ENCODE data around the gene OR4Q3. TPM values are rescaled to one million over a fixed set of nuclear protein-coding genes. Genes with fewer than 3 reads are reported as not detected.
"Not testable (repeated sequence)": the region's sequence is repeated elsewhere in the genome, so short reads cannot be mapped to it uniquely, and the experiment has no call there.

The OR4Q3 gene
- total RNA-seq, 4 donors from 2014 or later: not detected

DNA sequence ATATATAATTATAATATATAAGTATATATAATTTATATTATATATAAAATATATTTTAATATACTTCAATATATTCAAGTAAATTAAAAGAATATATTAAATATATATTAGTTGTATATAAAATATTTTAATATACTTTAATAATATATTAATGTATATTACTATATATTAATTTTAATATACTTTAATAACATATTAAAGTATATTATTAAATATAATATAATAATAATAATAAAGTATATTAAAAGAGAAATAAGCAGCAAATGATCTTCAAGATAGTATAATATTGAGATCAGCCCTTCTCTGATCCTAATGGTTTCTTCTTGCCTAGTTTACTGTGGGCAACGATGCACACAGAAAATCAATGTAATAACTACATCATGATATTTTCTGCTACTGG is 32.2 kb downstream of the OR4Q3 start:
- WGBS, 2 donors: 37 to 50% methylated on average over 1 of the region's 1 CpG
- intact Hi-C loops (cut with DNase I): no loop called here
- Histone ChIP-seq H3K36me3 (no peaks in the 10 kb centered on the region), H3K27ac (no peak overlapping the region), H3K4me1 (no peaks in the 10 kb centered on the region), H3K9me3 (peaks cover 0 to 22% (median 7%) of the 10 kb centered on the region in 3 donors), H3K4me3 (no peak overlapping the region), H3K27me3 (no peaks in the 10 kb centered on the region)
- DNase-seq: no peak
- TF ChIP-seq POLR2A (IDR thresholded peaks at IDR 0.05): no peak
- TF ChIP-seq, protein P1, sequence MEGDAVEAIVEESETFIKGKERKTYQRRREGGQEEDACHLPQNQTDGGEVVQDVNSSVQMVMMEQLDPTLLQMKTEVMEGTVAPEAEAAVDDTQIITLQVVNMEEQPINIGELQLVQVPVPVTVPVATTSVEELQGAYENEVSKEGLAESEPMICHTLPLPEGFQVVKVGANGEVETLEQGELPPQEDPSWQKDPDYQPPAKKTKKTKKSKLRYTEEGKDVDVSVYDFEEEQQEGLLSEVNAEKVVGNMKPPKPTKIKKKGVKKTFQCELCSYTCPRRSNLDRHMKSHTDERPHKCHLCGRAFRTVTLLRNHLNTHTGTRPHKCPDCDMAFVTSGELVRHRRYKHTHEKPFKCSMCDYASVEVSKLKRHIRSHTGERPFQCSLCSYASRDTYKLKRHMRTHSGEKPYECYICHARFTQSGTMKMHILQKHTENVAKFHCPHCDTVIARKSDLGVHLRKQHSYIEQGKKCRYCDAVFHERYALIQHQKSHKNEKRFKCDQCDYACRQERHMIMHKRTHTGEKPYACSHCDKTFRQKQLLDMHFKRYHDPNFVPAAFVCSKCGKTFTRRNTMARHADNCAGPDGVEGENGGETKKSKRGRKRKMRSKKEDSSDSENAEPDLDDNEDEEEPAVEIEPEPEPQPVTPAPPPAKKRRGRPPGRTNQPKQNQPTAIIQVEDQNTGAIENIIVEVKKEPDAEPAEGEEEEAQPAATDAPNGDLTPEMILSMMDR (IDR thresholded peaks at IDR 0.05): no peak

DNA sequence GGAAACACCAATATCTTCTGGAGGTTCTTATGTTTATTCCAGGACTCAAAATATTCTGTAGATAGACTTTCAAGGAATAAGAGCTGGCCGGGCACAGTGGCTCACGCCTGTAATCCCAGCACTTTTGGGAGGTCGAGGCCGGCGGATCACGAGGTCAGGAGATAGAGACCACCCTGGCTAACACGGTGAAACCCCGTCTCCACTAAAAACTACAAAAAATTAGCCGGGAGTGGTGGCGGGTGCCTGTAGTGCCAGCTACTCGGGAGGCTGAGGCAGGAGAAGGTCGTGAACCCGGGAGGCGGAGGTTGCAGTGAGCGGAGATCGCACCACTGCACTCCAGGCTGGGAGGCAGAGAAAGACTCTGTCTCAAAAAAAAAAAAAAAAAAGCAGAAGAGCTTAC is 42.5 kb downstream of the OR4Q3 start:
- H3K9me3 ChIP-seq: peaks cover 0 to 10% (median 3%) of the 10 kb centered on the region in 3 donors
- DNase-seq; H3K27ac ChIP-seq; H3K27me3 ChIP-seq; H3K4me3 ChIP-seq; H3K36me3 ChIP-seq; H3K4me1 ChIP-seq; intact Hi-C loops (cut with DNase I): not testable (repeated sequence)
- 69 to 77% methylated on average over 12 to 15 of the region's 16 CpGs for WGBS, 2 donors

DNA sequence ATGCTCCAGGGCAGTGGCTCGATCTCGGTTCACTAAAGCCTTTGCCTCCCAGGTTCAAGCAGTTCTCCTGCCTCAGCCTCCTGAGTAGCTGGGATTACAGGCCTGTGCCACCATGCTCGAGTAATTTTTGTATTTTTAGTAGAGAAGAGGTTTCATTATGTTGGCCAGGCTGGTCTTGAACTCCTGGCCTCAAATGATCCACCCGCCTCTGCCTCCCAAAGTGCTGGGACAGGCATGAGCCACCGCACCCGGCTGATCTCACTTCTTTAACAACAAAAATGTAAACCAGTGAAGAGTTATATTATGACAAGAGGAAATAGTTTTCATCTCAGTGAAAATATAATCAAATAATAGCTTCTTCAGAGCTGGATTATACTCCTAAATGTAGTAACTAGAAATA is 43.9 kb downstream of the OR4Q3 start:
- H3K27me3 ChIP-seq; DNase-seq; intact Hi-C loops (cut with DNase I); H3K27ac ChIP-seq; H3K4me3 ChIP-seq; H3K36me3 ChIP-seq; H3K4me1 ChIP-seq: not testable (repeated sequence)
- H3K9me3 ChIP-seq: peaks cover 0 to 10% (median 3%) of the 10 kb centered on the region in 3 donors
- 62 to 80% methylated on average over 4 to 5 of the region's 6 CpGs for WGBS, 2 donors

GRCh38 chr14:19788150-19788549 is 44.8 kb downstream of the OR4Q3 start:
- DNase-seq; H3K4me1 ChIP-seq; H3K4me3 ChIP-seq; H3K36me3 ChIP-seq; intact Hi-C loops (cut with DNase I); H3K27ac ChIP-seq; H3K27me3 ChIP-seq: not testable (repeated sequence)
- 62% methylated on average over 7 of the region's 7 CpGs for WGBS, 2 donors
- H3K9me3 ChIP-seq: peaks cover 0 to 10% (median 3%) of the 10 kb centered on the region in 3 donors

DNA sequence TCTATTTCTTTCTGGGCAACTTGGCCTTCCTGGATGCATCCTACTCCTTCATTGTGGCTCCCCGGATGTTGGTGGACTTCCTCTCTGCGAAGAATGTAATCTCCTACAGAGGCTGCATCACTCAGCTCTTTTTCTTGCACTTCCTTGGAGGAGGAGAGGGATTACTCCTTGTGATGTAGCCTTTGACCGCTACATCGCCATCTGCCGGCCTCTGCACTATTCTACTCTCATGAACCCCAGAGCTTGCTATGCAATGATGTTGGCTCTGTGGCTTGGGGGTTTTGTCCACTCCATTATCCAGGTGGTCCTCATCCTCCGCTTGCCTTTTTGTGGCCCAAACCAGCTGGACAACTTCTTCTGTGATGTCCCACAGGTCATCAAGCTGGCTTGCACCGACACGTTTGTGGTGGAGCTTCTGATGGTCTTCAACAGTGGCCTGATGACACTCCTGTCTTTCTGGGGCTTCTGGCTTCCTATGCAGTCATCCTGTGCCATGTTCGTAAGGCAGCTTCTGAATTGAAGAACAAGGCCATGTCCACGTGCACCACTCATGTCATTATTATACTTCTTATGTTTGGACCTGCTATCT is 53.2 kb downstream of the OR4Q3 start:
- intact Hi-C loops (cut with DNase I); H3K4me1 ChIP-seq; H3K36me3 ChIP-seq; H3K4me3 ChIP-seq; H3K27me3 ChIP-seq; H3K27ac ChIP-seq; DNase-seq: not testable (repeated sequence)
- 59 to 68% methylated on average over 7 to 10 of the region's 10 CpGs for WGBS, 2 donors
- H3K9me3 ChIP-seq: peaks cover 0 to 29% (median 12%) of the 10 kb centered on the region in 3 donors

Small RNAs within 50 kb of the gene (small RNA-seq; reads per million reads assigned to genes)
- gene AL512310.1: 0 reads per million in 4 donors

Other genes starting within 250 kb of the OR4Q3 start
- gene OR11H2, start 29.7 kb upstream of the OR4Q3 start, total RNA-seq: not detected
- not detected for gene OR4M1, start 29.9 kb downstream of the OR4Q3 start, total RNA-seq
- not detected for gene OR4N2, start 60.2 kb downstream of the OR4Q3 start, total RNA-seq
- not detected for gene OR4K2, start 131.6 kb downstream of the OR4Q3 start, total RNA-seq
- not detected for gene OR4K5, start 177.0 kb downstream of the OR4Q3 start, total RNA-seq
- gene OR4K1, start 187.3 kb downstream of the OR4Q3 start, total RNA-seq: not detected
- not detected for gene OR4K15, start 232.0 kb downstream of the OR4Q3 start, total RNA-seq